Activated CD8-positive, alpha-beta memory T cell treated with anti-CD3 and anti-CD28 coated beads for 48 hours (primary cell): ENCODE results near the gene APP.

Experiments used
- DNase-seq, 3 experiments: peaks; one replicate each; pipeline ENCODE4 v3.0.0-alpha.2; 2020; ENCODE audit warnings: low read depth in 2 of 3, low spot score in 2 of 3

APP gene

DNA sequence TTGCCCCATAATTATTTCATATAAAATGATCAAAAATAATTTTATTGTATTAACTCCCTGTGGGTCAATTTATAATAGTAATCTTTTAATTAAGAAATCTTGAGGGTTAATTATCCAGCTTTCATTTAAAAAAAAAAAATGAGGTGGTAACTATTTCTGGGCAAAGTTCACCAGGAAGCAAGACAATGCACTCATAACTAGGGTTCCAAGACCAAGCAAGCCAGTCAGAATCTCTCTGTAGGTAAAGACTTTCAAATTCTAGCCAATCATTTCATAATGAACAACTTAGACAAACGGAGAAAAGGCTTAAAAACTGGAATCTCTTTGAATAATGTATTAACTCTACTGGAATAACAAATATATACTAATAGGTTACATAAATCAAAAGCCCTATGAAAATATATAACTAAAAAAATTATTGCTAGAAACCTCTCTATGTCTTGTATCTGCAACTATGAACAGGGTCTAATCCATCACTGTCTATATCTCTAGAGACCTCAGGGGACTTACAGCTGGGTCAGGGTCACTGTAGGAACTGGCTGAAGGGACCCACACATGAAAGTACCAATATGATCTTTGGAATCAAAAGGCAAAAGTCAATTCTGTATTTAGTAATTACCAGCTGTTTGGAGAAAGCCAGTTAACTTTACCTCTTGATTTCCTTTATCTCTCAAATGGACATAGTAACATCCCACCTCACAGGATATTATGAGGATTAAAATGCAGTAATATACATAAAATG lies 43.3 kb downstream of the APP start:
- DNase-seq, result no peak

DNA sequence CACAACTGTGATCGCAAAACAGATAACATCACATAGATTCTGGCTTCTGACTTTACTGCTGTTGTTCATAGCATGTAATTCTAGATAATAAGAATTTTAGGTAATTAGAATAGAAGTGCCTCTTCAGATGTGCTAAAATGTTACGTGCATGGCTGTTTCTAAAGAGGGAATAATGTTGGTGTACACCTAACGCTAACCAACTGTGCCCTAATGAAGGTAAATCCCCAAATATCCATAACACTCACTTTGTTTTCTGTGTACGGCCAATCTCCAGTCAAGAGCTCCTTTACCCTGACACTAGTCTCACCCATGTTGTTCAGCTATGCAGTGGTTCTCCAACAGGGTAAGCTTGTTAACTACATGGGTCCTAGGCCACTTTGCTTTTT lies 44.4 kb downstream of the APP start:
- no peak for DNase-seq

DNA sequence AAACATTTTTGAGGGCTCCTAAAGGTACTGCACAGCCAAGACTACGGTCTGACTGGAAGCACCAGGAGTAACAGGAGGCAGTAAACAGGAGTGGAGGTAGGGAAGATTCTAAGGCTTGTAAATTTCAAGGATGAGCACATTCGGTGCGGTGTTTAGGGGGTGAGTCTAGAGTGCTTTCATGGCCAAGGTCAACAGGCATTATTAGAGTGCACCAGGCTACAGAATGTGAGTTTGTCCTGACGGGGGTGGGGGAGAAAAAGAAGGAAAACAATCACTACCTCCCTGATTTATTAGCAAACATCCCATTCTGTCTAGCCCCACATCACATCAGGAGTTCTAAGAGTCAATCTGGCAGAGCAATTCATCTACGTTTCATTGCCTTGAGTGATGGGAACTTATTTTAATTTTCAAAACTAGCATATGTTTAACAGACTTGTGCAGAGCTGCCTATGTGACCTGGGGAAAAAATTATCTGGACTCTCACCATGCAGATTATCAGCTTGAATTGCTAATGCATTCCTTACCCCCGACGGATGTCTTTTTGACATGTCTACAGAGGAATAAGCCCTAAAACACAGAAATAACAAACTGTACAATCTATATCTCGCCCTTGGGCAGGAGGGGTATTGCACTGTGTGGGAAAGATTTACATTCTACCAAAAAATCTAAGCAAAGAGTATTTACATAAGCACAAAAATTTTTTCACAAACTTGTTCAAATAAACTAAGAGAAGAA lies 45.0 kb downstream of the APP start:
- DNase-seq, result no peak

DNA sequence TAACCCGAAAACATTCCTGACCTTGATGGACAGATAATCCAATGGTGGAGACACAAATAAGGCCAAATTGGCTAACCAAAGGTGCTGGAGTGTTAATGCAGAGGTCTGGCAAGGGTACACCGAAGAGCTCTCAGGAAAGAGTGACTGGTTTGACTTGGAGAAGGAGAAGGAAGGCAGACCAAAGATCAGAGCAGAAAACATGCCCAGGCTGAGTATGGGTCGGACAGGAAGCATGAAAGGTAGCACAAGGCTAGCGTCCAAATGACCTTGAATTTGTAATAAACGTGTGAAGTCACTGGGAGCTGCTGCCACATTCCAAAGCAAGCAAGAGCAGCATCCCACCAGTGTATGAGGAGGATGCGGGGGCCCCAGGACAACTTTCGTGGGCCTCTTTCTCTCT lies 45.7 kb downstream of the APP start:
- no peak for DNase-seq

DNA sequence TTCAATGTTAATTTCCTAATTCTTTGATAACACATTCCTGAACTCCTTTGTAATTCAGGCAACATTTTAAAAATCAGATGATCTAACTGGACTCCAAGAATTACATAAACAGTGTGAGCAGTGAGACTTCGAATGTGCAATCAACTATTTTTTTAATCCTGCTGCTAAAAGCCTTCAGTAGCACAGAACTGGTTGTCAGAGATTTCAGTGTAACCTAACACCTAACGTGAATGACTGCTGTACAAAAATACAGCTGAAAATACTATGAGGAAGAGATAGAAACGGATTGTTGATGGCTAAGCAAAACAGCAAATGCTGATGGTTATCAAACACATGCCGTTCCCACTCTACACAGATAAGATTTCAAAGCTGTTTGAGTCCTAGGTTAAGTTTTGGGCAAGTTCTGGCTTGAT lies 46.1 kb downstream of the APP start:
- DNase-seq, result no peak

- no peak for DNase-seq
These were observed 47.6 kb downstream of the APP start for GRCh38 chr21:26123012-26123411.

GRCh38 chr21:26120828-26121227 lies 49.7 kb downstream of the APP start:
- no peak for DNase-seq

GRCh38 chr21:26119906-26120305 lies 50.7 kb downstream of the APP start:
- no peak for DNase-seq

DNA sequence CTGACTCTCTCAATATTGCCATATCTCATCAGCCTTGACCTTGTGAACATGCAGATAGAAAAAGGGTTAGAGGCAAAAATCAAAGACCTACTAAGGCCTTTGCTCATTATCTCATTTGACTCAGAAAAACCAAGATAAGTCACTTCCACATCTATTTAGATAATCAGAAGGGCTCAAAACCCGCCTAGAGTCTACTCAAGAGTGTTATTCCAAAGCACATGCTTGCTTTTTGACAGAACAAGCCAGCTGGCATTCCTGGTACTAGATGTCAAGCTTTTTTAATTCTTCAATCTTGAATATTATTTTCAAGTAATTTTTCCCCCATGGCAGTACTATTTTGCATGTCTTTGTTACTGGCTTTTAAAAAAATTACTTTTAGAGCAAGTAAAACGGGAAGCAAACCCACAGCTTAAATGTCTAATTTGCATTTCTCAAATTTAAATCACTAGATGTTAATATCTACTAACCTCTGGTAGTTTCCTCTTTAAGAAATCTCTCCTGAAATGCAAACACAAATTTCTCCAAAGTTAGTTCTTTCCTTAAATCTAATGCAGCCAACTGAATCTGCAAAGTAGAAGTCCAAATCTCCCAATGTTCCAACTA lies 51.5 kb downstream of the APP start:
- DNase-seq, result no peak

DNA sequence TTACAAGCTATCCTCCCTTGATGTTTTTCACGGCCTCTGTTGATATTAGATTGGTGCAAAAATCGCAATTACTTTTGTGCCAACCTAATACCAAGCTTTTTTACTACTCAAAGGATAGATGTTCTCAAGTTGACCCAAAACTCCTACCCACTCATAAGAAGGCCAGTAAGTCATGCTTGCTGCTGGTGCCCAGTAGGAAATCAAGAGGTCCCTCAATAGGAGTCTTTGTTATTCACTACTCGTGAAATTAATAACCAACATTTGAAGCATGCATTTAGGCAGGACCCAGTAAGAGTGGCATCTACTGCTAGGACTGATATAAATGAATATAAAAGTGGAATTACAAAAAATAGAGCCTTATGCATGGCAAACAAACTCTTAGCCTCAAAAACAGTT lies 52.6 kb downstream of the APP start:
- DNase-seq, result no peak

GRCh38 chr21:26117324-26117971 lies 53.1 kb downstream of the APP start:
- no peak for DNase-seq

DNA sequence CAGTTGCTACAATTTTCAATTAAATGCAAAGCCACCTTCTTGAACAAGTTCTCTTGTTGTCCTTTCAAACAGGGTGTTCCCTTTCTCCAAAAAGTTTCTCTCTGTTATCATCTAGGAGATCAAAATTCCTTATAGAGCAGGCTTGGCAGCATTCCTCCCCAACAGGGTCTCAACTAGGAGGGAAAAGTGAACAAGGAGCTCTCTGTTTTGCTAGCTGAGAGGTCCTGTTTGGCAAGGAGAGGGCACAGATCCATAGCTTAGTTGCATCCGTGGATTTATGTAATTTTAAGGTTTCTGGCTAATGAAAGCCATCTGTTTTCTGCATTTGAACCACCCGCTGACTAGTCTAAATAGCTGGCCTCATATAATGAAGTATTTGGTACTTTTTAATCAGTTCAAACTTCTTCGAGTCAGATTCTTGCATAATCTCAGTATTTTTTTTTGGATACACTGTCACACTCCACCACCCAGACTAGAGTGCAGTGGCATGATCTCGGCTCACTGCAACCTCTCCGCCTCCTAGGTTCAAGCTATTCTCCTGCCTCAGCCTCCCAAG lies 54.0 kb downstream of the APP start:
- no peak for DNase-seq

DNA sequence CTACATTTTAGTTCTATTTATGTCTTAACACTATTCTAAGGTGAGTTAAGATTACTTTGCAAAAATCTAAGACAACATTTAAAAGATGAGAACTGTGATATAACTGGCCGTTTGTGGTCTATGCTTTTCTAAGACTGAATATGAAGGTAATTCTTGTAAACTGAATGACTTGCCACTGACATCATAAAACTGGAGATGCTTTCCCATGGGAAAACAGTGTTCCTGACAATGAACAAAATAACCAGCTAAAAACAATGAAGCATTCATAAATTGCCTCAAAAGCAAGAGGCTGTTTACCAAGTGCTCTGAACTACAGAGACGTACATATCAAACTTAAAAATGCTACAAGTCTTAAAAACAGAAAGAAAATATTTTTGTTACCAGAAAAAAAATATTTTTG lies 54.7 kb downstream of the APP start:
- DNase-seq, result no peak

DNA sequence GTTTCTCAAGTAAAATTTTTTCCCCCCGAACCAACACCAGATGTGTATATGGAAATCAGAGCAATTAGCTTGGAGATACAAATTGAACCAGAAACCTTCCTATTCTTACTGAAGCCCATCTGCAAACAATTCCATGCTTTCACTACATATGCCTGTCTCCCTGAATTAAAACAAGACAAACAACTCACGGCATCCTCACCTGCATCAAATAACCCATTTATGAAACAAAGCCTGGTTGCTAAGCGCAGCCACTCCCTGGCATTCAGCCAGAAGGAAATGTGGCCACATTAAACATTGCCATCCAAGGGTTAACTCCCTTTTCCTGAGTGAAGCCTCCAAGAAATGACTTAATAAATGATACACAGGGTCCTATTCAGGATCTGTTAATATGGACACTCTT lies 55.3 kb downstream of the APP start:
- DNase-seq, result no peak

DNA sequence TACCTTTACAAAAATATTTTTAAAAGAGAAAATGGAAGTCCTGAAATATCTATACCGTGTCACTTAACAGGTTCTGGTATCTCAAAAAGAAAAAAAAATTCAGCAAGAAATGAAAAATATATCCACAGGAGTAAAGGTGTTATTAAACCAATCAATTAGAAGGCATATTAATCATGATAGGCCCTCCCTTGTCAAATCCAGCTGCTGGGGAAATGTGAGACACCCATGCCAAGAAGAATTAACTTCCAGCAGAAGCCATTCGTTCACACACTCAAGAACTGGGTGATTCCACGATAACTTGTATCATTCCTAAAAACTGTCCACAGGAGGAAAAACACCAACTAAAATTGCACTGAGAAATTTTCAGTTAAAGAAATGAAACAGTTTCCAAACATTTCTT lies 57.6 kb downstream of the APP start:
- no peak for DNase-seq

GRCh38 chr21:26112127-26112742 lies 58.3 kb downstream of the APP start:
- no peak for DNase-seq

DNA sequence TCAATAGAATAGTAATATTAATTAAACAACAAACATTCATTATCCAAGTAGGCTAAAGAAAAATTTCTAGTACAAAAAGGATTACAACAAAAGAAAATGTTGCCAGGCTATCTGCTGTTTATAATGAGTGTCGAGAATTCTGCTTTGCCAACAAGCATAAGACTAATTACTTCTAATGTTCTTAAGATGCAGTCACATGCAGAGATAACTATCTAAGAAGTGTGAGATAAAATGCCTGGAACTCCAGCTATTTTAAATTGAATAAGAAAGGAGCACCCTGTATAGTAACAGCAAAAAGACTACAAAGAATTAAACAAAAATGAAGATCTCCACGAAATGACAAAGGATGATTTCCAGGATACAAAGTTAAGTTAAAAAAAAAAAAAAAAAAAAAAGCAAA lies 59.9 kb downstream of the APP start:
- DNase-seq, result no peak

DNA sequence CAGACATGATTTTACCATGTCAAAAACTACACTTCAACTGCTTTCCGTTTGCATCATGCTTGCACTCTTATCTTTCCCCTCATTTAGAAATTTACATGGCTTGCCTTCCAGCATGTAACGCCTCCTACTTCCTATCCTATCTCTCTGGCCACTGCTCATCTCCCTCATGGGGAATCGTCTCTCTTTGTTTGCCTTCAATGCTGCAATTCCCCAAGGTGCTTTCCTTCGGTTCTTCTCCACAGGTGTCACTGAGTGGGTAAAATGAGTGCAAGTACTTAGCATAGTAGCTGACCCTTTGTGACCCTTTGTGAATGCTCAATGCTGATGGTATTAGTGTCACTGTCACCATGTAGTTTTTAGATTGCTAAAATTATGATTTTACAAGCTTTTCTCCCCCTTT lies 63.1 kb downstream of the APP start:
- no peak for DNase-seq

GRCh38 chr21:26106562-26106961 lies 64.0 kb downstream of the APP start:
- no peak for DNase-seq

GRCh38 chr21:26105819-26106218 lies 64.8 kb downstream of the APP start:
- no peak for DNase-seq

DNA sequence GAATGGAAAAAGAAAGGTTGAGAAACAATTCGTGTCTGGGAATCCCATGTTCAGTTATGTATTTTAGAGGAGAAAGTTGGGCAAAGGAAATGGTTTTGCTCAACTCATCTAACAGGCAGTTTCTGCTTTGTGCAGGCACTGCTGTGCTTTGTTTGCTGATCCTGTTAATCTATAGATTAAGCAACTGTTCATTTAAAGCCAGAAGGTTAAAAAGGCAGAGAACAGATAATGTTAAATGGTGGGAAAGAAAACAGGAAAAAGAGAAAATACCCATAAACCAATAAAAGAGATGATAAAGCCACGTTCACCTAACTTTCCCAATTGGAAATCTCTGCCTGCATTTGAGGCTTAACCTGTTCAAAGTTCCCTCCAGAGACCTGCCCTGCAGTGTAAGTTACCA lies 70.0 kb downstream of the APP start:
- no peak for DNase-seq
